GM19023 (cell line): ENCODE results near the gene IL3.

ENCODE experiments used
- ATAC-seq: cut with Tn5 transposase; IDR thresholded peaks from one replicate; pipeline ENCODE4 v1.9.1; 2021; ENCODE audit warnings: mild to moderate bottlenecking, moderate library complexity; ENCODE audit not compliant: unreplicated experiment

The IL3 gene

DNA sequence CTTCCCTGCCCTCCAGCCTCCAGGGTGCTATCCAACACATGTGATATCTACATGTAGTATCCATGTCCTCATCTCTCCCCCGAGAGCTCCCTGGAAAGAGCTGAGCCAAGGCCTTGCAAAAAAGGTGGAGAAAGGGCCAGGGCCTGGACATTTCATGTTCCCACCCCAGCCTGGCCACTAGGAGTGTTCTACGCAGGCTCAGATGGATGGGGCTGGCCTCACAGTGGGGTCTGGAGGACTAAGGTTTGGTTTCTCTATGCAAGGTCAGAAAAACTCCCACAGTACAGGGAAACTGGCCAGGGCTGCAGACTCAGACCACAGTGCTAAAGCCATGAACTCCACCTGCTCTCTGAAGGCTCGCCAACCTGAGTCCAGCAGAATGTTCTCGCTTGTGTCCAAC is 11.6 kb downstream of the IL3 start:
- no peak for ATAC-seq

DNA sequence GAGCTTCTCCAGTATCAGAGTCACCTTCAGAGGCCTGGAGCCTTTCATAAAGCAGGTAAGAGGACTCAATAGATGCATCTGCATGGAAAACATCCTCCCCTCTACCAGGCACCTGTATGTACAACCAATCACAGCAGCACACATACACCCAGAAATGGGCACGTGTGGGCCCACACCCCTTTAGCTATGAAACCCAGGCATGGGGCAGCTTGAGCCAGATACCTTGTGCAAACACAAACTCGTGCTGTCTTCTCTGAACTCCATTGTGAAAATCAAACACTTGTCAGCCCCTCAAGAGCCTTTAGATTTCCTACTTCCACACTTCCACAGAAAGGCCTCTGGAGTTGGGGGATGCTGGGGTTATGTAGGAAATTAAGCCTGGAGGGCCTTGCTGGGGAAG is 12.1 kb downstream of the IL3 start:
- ATAC-seq: no peak

DNA sequence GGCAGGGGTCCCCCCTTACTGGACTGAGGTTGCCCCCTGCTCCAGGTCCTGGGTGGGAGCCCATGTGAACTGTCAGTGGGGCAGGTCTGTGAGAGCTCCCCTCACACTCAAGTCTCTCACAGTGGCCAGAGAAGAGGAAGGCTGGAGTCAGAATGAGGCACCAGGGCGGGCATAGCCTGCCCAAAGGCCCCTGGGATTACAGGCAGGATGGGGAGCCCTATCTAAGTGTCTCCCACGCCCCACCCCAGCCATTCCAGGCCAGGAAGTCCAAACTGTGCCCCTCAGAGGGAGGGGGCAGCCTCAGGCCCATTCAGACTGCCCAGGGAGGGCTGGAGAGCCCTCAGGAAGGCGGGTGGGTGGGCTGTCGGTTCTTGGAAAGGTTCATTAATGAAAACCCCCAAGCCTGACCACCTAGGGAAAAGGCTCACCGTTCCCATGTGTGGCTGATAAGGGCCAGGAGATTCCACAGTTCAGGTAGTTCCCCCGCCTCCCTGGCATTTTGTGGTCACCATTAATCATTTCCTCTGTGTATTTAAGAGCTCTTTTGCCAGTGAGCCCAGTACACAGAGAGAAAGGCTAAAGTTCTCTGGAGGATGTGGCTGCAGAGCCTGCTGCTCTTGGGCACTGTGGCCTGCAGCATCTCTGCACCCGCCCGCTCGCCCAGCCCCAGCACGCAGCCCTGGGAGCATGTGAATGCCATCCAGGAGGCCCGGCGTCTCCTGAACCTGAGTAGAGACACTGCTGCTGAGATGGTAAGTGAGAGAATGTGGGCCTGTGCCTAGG is 13.0 kb downstream of the IL3 start, which contains the start of gene CSF2:
Gene CSF2 (plus strand): TSS at position 559 of the 783 bp plus-strand sequence. CDS start 35 bp downstream, at position 594.
- ATAC-seq: no peak

DNA sequence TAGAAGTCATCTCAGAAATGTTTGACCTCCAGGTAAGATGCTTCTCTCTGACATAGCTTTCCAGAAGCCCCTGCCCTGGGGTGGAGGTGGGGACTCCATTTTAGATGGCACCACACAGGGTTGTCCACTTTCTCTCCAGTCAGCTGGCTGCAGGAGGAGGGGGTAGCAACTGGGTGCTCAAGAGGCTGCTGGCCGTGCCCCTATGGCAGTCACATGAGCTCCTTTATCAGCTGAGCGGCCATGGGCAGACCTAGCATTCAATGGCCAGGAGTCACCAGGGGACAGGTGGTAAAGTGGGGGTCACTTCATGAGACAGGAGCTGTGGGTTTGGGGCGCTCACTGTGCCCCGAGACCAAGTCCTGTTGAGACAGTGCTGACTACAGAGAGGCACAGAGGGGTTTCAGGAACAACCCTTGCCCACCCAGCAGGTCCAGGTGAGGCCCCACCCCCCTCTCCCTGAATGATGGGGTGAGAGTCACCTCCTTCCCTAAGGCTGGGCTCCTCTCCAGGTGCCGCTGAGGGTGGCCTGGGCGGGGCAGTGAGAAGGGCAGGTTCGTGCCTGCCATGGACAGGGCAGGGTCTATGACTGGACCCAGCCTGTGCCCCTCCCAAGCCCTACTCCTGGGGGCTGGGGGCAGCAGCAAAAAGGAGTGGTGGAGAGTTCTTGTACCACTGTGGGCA is 13.8 kb downstream of the IL3 start:
- no peak for ATAC-seq

DNA sequence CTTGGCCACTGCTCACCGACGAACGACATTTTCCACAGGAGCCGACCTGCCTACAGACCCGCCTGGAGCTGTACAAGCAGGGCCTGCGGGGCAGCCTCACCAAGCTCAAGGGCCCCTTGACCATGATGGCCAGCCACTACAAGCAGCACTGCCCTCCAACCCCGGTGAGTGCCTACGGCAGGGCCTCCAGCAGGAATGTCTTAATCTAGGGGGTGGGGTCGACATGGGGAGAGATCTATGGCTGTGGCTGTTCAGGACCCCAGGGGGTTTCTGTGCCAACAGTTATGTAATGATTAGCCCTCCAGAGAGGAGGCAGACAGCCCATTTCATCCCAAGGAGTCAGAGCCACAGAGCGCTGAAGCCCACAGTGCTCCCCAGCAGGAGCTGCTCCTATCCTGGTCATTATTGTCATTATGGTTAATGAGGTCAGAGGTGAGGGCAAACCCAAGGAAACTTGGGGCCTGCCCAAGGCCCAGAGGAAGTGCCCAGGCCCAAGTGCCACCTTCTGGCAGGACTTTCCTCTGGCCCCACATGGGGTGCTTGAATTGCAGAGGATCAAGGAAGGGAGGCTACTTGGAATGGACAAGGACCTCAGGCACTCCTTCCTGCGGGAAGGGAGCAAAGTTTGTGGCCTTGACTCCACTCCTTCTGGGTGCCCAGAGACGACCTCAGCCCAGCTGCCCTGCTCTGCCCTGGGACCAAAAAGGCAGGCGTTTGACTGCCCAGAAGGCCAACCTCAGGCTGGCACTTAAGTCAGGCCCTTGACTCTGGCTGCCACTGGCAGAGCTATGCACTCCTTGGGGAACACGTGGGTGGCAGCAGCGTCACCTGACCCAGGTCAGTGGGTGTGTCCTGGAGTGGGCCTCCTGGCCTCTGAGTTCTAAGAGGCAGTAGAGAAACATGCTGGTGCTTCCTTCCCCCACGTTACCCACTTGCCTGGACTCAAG is 14.6 kb downstream of the IL3 start:
- ATAC-seq: no peak

GRCh38 chr5:132075719-132076077 is 15.2 kb downstream of the IL3 start:
- no peak for ATAC-seq

GRCh38 chr5:132076202-132076830 is 15.9 kb downstream of the IL3 start:
- ATAC-seq: no peak

GRCh38 chr5:132076983-132077382 is 16.5 kb downstream of the IL3 start:
- ATAC-seq: no peak

DNA sequence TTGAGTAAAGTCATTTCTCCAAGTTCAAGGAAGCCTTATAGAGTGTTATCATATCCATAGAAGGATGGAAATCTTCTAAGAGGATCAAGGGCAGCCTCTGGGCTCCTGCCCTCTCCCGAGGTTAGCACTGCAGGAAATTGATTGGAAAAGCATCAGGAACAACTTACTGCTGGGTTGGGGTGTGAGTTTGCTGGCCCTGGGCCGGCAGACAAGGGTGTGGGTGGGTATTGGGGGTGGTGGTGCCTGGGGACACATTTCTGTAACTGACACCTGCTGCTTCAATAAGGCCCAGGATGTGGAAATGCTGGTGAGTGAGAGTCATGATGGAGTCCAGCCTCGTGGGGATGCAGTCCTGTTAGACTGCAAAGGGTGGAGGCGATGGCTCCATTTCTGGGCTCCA is 18.6 kb downstream of the IL3 start:
- no peak for ATAC-seq

DNA sequence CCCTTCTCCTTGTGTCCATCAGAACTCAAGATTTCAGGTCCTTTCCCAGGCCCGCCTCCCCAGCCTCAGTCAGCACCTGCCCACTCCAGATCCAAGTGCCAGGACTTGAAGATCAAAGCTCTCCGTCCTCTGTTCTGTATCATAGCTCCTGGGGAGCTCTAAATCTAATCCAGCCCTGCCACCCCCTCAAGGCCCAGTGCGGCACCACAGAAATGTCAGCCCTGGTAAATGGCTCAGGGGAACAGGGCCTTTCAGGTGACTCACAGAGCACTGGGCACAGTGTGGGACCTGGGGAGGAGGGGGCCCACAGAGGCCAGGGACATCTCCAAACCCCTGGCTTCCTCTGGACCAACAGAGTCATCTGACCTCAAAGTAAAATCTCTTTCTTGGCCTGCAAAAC is 19.2 kb downstream of the IL3 start:
- no peak for ATAC-seq

DNA sequence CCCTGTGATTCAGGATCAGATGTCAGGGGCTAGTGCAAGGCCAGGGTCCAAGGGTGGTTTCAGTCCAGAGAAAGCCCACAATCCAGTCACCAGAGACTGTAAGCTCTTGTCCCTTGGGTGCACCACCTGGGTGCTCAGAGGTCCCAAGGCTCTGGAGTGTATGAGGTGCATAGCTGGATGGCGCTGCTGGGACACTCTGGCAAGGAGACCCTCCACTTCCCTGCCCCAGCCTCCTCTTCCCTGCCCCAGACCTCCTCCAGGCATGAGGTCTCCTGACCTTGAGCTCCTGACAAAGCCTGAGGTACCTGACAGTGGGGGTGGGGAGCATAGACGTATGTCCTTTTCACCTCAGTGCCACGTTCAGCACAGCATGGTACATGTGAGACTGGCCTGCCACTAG is 20.1 kb downstream of the IL3 start:
- ATAC-seq: no peak

GRCh38 chr5:132081458-132081857 is 21.0 kb downstream of the IL3 start:
- ATAC-seq: no peak

DNA sequence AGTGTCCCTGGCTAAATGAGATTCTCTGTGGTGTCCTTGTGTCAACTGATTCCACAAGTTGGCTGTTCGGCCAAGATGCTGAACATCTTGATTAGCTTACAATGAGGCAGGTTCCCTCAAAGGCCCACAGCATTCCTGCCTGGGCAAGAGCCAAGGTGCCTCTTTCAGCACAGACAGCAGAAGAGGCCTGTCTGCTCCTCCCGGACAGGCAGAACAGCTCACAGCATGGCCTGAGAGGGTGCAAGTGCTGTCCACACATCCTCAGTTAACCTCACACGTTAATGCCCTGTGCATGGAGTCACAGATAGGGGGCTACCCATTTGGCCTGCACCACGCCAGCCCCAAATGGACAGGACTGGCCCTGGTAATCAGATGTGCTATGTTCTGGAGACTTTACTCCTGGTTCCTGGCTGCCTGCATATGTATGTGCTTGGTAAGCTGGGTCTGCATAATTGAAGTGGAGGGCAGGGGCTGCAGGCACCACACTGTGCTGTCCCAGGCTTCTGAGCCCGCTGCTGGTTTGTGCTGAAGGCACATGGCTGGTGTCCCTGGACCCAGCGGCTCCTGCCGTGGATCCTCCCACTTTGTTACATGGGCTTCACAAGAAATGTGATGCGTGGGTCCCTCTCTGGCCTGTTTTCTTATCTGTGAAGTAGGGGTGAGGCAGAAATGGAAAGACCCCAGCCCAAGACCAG is 22.0 kb downstream of the IL3 start:
- ATAC-seq: no peak

- ATAC-seq: no peak
Measured at GRCh38 chr5:132083071-132083678, 22.7 kb downstream of the IL3 start.

DNA sequence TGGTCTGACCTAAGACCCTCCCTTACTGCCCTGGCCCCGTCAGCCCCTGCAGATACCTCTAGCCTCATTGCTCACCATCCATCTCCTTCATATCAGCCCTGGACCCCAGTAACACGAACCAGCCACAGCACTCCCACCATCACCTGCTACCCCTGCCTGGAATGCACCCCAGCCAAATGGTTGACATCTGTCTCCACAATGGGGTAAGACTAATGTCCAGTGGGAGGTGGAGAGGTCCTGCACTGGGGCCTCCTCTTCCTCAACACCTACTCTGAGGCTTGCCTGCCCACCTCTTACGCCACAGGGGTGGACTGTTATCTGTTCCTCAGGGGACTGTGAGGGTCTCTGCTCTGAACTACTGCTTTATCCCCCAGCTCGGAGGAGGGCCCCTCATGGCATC is 25.2 kb downstream of the IL3 start:
- ATAC-seq: no peak

GRCh38 chr5:132086277-132086794 is 25.9 kb downstream of the IL3 start:
- no peak for ATAC-seq

- ATAC-seq: no peak
Measured at GRCh38 chr5:132087176-132087575, 26.7 kb downstream of the IL3 start.

DNA sequence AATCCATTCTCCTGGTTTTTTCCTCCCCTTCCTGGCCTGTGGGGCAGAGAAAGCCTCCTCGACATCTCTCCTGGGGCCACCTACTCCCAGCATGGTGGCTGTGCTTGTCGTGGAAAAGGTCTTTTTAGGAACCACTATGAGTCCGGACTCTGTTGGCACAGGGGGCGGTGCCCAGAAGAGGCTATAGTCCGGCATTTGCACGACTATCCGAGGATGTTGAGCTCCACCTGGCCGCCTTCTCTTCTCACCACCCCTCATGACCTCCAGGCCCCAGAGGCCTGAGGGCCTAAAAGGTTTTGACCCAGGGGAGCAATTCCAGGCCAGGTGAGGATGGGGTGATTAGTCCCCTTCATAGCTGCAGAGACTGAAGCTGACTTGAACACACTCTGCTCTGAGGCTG is 27.2 kb downstream of the IL3 start:
- no peak for ATAC-seq

GRCh38 chr5:132089363-132089762 is 28.9 kb downstream of the IL3 start:
- ATAC-seq: no peak

DNA sequence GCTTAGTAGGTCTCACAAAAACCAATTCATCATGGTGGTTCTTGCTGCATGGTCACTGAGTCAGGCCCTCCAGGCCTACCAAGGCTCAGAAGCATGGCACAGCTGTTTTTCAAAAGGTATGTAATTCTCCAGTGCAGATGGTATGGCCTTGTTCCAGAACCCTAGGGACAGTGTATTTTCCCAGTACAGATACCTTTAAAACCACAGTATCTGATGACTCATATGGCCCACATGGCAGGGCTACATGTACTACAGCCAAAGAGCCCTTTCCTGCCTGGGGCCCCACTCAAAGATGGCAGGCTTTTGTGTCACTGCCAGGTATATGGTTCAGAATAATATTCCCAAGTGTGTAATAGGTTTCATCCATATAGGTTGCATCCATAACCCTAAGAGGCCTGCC is 29.7 kb downstream of the IL3 start:
- no peak for ATAC-seq
